Colonic mucosa (tissue), 4 donors: Measurements from ENCODE around the gene HIRA. TPM values are rescaled to one million over a fixed set of nuclear protein-coding genes. Genes with fewer than 3 reads are reported as not detected.

ENCODE experiments used
- DNase-seq: peaks from one replicate; pipeline ENCODE4 v3.0.0-alpha.2; 2020
- H3K27ac ChIP-seq: fragments of 200-600 bp; one replicate; pipeline ENCODE4 v1.8.0; 2021
- H3K27me3 ChIP-seq: fragments of 200-600 bp; one replicate; pipeline ENCODE4 v1.8.0; 2021
- H3K36me3 ChIP-seq: fragments of 200-600 bp; one replicate; pipeline ENCODE4 v1.8.0; 2021
- H3K4me1 ChIP-seq: fragments of 200-600 bp; one replicate; pipeline ENCODE4 v1.8.0; 2021; ENCODE audit warnings: mild to moderate bottlenecking
- H3K4me3 ChIP-seq: fragments of 200-600 bp; one replicate; pipeline ENCODE4 v1.8.0; 2021
- H3K9ac ChIP-seq, 2 donors: one replicate each; pipeline ENCODE4 v1.7.0; 2013; ENCODE audit warnings: control low read depth in 2 of 2, low read depth in 2 of 2, low read length in 2 of 2
- H3K9me3 ChIP-seq: fragments of 200-600 bp; one replicate; pipeline ENCODE4 v1.8.0; 2021
- CTCF ChIP-seq: fragments of 200-600 bp; IDR thresholded peaks from one replicate; pipeline ENCODE4 v1.8.0; 2022; ENCODE audit warnings: antibody characterized with exemption, mild to moderate bottlenecking
- intact Hi-C: fragments of 100-400 bp; cut with DNase I; formaldehyde crosslinking; loops from one replicate; pipeline ENCODE4 v1.14.1; 2022
- total RNA-seq, 2 donors: library from RNA; stranded (reverse); fragmentation: NEBNext Ultra II Directional in 1 of 2; extraction: Animal tissue kit (Norgen Biotek cat#: 25700) in 1 of 2; gene quantifications; one replicate each; pipeline ENCODE4 v1.2.1, GENCODE V29; 2021
- donor health status: healthy.
- donor health status: DM: no; HTN: no; CAD: no.
- donor health status: DM: no; HTN: no; CAD: no.

Gene HIRA
- total RNA-seq, 2 donors from 2014 or later: 22.3 to 41.5 TPM

GRCh38 chr22:19434829-19435580 lies 3.5 kb upstream of the HIRA start:
- Histone ChIP-seq H3K27ac (no peak overlapping the region), H3K4me1 (peaks cover 2% of the 10 kb centered on the region), H3K36me3 (no peaks in the 10 kb centered on the region), H3K27me3 (no peaks in the 10 kb centered on the region), H3K9ac (no peak overlapping the region), H3K4me3 (no peak overlapping the region), H3K9me3 (no peaks in the 10 kb centered on the region)
- intact Hi-C loops: no loop called here
- DNase-seq: no peak
- no peak for TF ChIP-seq CTCF

- Histone ChIP-seq H3K27me3 (no peaks in the 10 kb centered on the region), H3K36me3 (no peaks in the 10 kb centered on the region), H3K9ac (no peak overlapping the region), H3K9me3 (no peaks in the 10 kb centered on the region), H3K27ac (no peak overlapping the region), H3K4me1 (peaks cover 2% of the 10 kb centered on the region), H3K4me3 (no peak overlapping the region)
- intact Hi-C loops: no loop called here
- no peak for TF ChIP-seq CTCF
- no peak for DNase-seq
Measured at GRCh38 chr22:19434401-19434800, 2.9 kb upstream of the HIRA start.

GRCh38 chr22:19432133-19432851 lies 759 bp upstream of the HIRA start, which contains the start of gene MRPL40:
Gene MRPL40 (plus strand): TSS chr22:19432545. CDS start chr22:19432555, 10 bp downstream.
- H3K27ac ChIP-seq: peak within 1 kb of the TSS; percentile 97
- intact Hi-C loops: no loop called here
- H3K4me3 ChIP-seq: peak within 1 kb of the TSS; percentile 91
- peaks cover 2% of the 10 kb centered on the region for H3K4me1 ChIP-seq
- H3K9me3 ChIP-seq: no peaks in the 10 kb centered on the region
- TF ChIP-seq CTCF: no peak
- H3K27me3 ChIP-seq: no peaks in the 10 kb centered on the region
- peak; percentile 96 for DNase-seq
- no peaks in the 10 kb centered on the region for H3K36me3 ChIP-seq
- peak within 1 kb of the TSS; percentile 93 to 95 for H3K9ac ChIP-seq

- Histone ChIP-seq H3K36me3 (no peaks in the 10 kb centered on the region), H3K27ac (peak overlapping the region; percentile 29), H3K4me1 (peaks cover 2% of the 10 kb centered on the region), H3K27me3 (no peaks in the 10 kb centered on the region), H3K9ac (peak overlapping the region; percentile 88 to 96), H3K4me3 (peak overlapping the region; percentile 59), H3K9me3 (no peaks in the 10 kb centered on the region)
- peak; percentile 79 for DNase-seq
- intact Hi-C loops: no loop called here
- no peak for TF ChIP-seq CTCF
Measured at GRCh38 chr22:19430890-19431541, 517 bp downstream of the HIRA start.
